HG03060 (cell line): ENCODE data around the gene SLC2A4RG.

Source experiments
- ATAC-seq: cut with Tn5 transposase; IDR thresholded peaks from one replicate; pipeline ENCODE4 v1.9.1; 2021; ENCODE audit warnings: low read depth, moderate number of reproducible peaks; ENCODE audit not compliant: unreplicated experiment

SLC2A4RG gene

GRCh38 chr20:63750807-63751470 is 11.4 kb downstream of the SLC2A4RG start:
- no peak for ATAC-seq

- no peak for ATAC-seq
Observed at GRCh38 chr20:63751471-63752271, 12.1 kb downstream of the SLC2A4RG start.

- no peak for ATAC-seq
Observed at GRCh38 chr20:63752411-63753101, 13.0 kb downstream of the SLC2A4RG start.

- ATAC-seq = no peak
Observed at GRCh38 chr20:63753381-63753780, 13.8 kb downstream of the SLC2A4RG start.

- ATAC-seq = no peak
Observed at GRCh38 chr20:63754008-63754407, 14.4 kb downstream of the SLC2A4RG start.

GRCh38 chr20:63755933-63756647 is 16.5 kb downstream of the SLC2A4RG start:
- no peak for ATAC-seq

- no peak for ATAC-seq
Observed at GRCh38 chr20:63756648-63756991, 17.0 kb downstream of the SLC2A4RG start.

GRCh38 chr20:63758152-63758551 is 18.6 kb downstream of the SLC2A4RG start:
- no peak for ATAC-seq

GRCh38 chr20:63759377-63759901 is 19.9 kb downstream of the SLC2A4RG start:
- ATAC-seq = no peak

GRCh38 chr20:63765082-63765873 is 25.7 kb downstream of the SLC2A4RG start:
- ATAC-seq = no peak

- no peak for ATAC-seq
Observed at GRCh38 chr20:63765902-63766301, 26.3 kb downstream of the SLC2A4RG start.

GRCh38 chr20:63766695-63767426 is 27.3 kb downstream of the SLC2A4RG start:
- no peak for ATAC-seq

GRCh38 chr20:63767456-63767855 is 27.9 kb downstream of the SLC2A4RG start:
- no peak for ATAC-seq

- ATAC-seq = no peak
Observed at GRCh38 chr20:63767886-63768285, 28.3 kb downstream of the SLC2A4RG start.

- ATAC-seq = no peak
Observed at GRCh38 chr20:63768591-63769515, 29.3 kb downstream of the SLC2A4RG start.

- no peak for ATAC-seq
Observed at GRCh38 chr20:63769891-63770474, 30.4 kb downstream of the SLC2A4RG start.

GRCh38 chr20:63771046-63771707 is 31.6 kb downstream of the SLC2A4RG start:
- no peak for ATAC-seq
